ENCODE measurements around the gene GABRQ.
A peak's percentile ranks its signal among the peaks of the same experiment; 100 is the strongest.

GABRQ gene

GRCh38 chrX:152637649-152638442, at the start of gene GABRQ:
Gene GABRQ, plus strand, starts transcription at chrX:152637895. Its CDS starts 308 bp downstream, at chrX:152638203.
- DNase-seq (ENCODE audit: low read depth in 1 of 2, low spot score in 1 of 2) = no peak

DNA sequence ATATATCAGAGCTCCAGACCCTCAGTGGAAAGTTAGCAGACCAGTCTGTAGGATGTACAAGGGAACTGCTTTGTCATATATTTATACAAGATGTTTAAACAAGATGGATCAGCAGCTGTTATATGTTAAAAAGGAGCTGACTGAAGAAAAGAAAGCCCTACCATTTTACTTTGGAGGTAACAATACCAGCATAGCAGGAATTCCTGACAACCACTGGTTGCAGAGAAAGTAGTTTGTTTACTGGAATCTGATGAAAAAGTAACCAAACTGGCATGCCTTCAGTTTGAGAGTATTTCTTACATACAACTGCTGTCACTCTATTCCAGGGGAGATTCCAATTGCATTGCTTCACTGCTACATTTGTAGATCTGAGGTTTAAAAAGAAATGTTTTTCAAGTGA, 49.5 kb upstream of the GABRQ start:
- no peak for DNase-seq (ENCODE audit: low read depth in 1 of 2, low spot score in 1 of 2)

GRCh38 chrX:152600853-152601633, 36.7 kb upstream of the GABRQ start:
- no peak for DNase-seq (ENCODE audit: low read depth in 1 of 2, low spot score in 1 of 2)

- no peak for DNase-seq (ENCODE audit: low read depth in 1 of 2, low spot score in 1 of 2)
These were observed 35.7 kb upstream of the GABRQ start for GRCh38 chrX:152601848-152602616.

GRCh38 chrX:152614791-152615190, 22.9 kb upstream of the GABRQ start:
- DNase-seq (ENCODE audit: low read depth in 1 of 2, low spot score in 1 of 2) = no peak

DNA sequence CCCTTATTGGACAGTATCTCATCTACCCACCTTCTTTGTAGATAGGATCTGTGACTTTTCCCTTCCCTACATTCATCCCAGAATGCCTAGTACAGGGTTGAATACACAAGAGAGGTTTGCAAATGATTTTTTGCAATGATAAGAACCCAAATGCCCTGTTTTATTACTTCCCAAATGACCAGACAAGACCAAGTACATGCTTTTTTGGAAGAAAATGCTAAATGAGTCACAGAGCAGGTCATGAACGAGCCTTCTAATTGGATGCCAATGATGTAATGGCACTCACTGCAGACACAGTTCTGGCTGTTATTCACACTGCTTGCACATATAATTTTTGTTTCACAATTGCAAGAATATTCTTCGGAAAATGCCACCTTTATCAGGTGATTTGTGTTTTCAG, 17.8 kb upstream of the GABRQ start:
- no peak for DNase-seq (ENCODE audit: low read depth in 1 of 2, low spot score in 1 of 2)

GRCh38 chrX:152632445-152633097, 5.1 kb upstream of the GABRQ start:
- DNase-seq (ENCODE audit: low read depth in 1 of 2, low spot score in 1 of 2) = peak in 1 of 2 donors; percentile 2

- no peak for DNase-seq (ENCODE audit: low read depth in 1 of 2, low spot score in 1 of 2)
These were observed 1.8 kb upstream of the GABRQ start for GRCh38 chrX:152635941-152636340.

DNA sequence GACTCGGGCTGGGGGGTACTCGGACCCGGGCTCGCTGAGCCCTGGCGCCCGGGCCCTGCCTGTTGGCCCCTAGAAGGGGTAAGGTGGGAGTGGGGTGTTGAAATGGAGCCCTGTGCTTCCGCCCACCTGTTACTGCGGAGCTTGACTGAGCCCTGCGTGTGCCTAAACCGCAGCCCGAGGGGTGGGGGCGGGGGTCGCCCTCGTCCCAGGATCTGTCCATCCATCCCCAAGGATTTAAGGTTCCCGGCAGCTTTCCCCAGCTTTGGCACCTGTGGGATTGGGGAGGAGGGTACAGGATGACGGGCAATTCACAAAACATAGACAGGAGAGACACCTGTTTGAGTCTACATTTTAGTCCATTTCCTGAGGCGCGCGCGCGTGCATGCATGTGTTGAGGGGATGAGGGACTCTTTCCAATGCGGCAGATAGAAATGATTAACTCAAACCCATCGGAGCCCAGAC, 779 bp downstream of the GABRQ start:
- no peak for DNase-seq (ENCODE audit: low read depth in 1 of 2, low spot score in 1 of 2)

- DNase-seq (ENCODE audit: low read depth in 1 of 2, low spot score in 1 of 2) = no peak
These were observed 1.7 kb downstream of the GABRQ start for GRCh38 chrX:152639426-152639825.

- no peak for DNase-seq (ENCODE audit: low read depth in 1 of 2, low spot score in 1 of 2)
These were observed 2.5 kb downstream of the GABRQ start for GRCh38 chrX:152640034-152640818.

DNA sequence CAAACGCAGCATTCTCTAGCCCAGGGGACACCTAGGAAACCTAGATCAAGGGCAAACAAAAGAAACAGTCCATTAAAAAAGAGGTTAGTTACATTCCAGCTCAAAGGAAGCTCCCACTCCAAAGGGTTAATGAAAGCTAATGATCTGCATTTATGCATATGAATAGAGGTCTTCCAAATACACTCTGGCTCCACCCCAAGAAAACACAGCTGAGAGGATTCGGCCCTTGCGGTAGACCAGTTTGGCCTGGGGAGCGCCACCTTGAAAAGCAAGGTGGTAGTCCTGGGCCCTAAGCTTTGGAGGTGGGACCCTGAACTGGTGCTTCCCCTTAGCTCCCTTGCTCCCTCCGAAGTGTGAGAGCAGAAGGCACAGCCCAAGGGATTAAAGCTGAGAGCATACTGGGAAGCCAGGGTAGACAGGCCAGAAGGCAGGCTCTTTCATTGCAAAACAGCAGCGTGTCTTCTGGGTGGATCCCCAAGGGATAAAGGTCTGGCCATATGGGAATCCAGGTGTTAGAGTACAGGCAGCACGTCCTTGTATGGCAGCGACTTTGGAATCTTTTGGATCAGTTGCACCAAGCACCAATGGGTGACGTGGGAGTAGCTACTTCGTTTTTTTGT, 3.7 kb downstream of the GABRQ start:
- no peak for DNase-seq (ENCODE audit: low read depth in 1 of 2, low spot score in 1 of 2)

GRCh38 chrX:152641996-152642395, 4.3 kb downstream of the GABRQ start:
- no peak for DNase-seq (ENCODE audit: low read depth in 1 of 2, low spot score in 1 of 2)

DNA sequence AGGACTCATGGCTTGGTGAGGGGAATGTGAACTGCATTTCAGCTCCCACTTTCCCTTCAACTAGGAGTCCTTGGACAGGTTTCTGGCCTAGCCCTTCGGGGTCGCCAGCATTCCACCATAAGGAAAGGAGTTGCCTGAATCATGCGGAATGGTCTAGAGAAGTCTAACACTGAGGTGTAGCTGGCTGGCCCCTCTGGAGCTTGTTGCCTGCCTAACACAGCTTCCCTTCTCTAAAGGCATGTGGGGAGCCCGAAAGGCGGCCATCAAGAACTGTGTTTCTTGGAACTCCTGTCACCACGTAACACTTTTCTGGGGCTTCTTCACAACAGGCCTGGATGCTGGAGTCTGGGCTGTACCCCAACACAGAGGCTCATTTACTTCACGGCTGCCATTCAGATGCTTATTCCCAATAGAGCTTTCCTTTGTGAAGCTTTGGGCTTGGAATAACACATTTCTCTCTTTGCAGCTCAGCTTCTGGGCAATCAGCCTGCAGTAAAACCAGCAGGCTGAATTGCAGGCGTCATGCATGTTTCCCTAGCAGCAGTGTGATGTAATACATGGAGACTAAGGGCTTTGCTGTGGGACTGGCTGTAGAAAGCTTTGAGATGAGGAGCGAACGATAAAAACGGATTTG, 5.4 kb downstream of the GABRQ start:
- no peak for DNase-seq (ENCODE audit: low read depth in 1 of 2, low spot score in 1 of 2)

DNA sequence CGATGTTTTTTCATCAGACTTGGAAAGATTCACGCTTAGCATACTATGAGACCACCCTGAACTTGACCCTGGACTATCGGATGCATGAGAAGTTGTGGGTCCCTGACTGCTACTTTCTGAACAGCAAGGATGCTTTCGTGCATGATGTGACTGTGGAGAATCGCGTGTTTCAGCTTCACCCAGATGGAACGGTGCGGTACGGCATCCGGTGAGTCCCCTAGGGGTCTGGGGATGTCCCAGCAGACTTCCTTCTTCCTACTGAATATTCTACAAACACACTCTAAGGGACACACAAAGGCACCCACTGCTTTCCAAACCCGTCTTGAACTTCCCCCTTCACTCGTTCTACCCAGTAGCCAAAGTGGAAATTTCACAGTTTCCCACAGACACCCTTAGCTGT, 9.3 kb downstream of the GABRQ start:
- no peak for DNase-seq (ENCODE audit: low read depth in 1 of 2, low spot score in 1 of 2)

DNA sequence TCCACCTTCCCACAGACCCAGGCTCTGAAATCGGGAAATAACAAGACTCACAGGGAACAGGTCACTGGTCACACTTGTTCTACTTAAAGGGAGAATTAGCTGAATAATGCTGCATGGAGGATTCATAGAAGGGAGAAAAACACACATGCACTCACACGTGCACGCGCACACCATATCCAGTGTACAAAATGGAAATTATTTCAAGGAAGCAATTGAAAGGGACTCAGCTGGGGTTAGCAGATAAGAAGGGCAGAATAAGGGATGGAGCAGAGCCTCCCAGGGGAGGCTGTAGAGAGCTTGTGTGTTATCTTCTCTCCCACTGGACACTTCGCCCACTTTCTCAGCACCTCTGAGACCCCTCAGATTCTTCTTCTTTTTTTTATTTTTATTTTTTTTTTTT, 10.3 kb downstream of the GABRQ start:
- no peak for DNase-seq (ENCODE audit: low read depth in 1 of 2, low spot score in 1 of 2)

GRCh38 chrX:152652060-152652459, 14.4 kb downstream of the GABRQ start:
- no peak for DNase-seq (ENCODE audit: low read depth in 1 of 2, low spot score in 1 of 2)

DNA sequence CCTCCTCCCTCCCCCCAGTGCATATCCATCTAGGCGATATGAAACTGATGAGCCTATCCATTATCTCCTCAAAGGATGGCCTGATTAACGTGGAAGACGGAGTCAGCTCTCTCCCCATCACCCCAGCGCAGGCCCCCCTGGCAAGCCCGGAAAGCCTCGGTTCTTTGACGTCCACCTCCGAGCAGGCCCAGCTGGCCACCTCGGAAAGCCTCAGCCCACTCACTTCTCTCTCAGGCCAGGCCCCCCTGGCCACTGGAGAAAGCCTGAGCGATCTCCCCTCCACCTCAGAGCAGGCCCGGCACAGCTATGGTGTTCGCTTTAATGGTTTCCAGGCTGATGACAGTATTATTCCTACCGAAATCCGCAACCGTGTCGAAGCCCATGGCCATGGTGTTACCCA, 14.8 kb downstream of the GABRQ start:
- DNase-seq (ENCODE audit: low read depth in 1 of 2, low spot score in 1 of 2) = no peak

- no peak for DNase-seq (ENCODE audit: low read depth in 1 of 2, low spot score in 1 of 2)
These were observed 18.4 kb downstream of the GABRQ start for GRCh38 chrX:152656087-152656486.
